B cell (primary cell): ENCODE measurements around the gene MESP2.

ENCODE experiments used
- CTCF ChIP-seq: fragments of 200-600 bp; IDR thresholded peaks from one replicate; pipeline ENCODE4 v1.8.0; 2022; ENCODE audit warnings: antibody characterized with exemption, mild to moderate bottlenecking
- EZH2 ChIP-seq: IDR thresholded peaks from 2 replicates; pipeline ENCODE4 v1.6.1; 2012; ENCODE audit warnings: borderline replicate concordance, low read depth, mild to moderate bottlenecking, moderate library complexity, low read length; ENCODE audit not compliant: insufficient read depth, poor library complexity, severe bottlenecking

DNA sequence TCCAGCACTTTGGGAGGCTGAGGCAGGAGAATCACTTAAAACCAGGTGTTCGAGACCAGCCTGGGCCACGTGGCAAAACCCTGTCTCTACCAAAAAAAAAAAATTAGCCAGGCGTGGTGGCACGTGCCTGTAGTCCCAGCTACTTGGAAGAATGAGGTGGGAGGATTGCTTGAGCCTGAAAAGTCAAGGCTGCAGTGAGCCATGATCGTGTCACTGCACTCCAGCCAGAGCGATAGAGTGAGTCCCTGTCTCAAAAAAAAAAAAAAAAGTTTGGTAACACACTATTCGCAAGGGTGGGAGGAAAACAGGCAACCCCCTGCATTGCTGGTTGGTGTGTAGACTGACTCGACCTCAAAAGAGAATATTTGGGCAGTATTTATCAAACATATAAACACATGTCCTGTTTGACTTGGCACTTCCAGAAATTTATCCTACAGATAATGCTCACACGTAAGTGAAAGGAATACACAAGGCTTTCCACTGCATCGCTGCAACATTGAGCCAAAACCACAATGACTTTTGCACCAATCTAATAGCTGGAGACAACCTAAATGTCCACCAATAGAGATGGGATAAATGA lies 41.7 kb downstream of the MESP2 start:
- no peak for TF ChIP-seq CTCF
- TF ChIP-seq EZH2 = no peak
